Ishikawa (cell line): ENCODE measurements around the gene CHST5.

Experiments used
- CEBPB ChIP-seq: IDR thresholded peaks from 2 replicates; pipeline ENCODE4 v1.6.1; 2012
- CREB1 ChIP-seq: IDR thresholded peaks from 2 replicates; pipeline ENCODE4 v1.6.1; 2012; ENCODE audit warnings: low read depth
- EGR1 ChIP-seq: IDR thresholded peaks from 2 replicates; pipeline ENCODE4 v1.6.1; 2012
- EP300 ChIP-seq: IDR thresholded peaks from 2 replicates; pipeline ENCODE4 v1.6.1; 2012; ENCODE audit warnings: borderline replicate concordance
- RAD21 ChIP-seq: IDR thresholded peaks from 2 replicates; pipeline ENCODE4 v1.6.1; 2012; ENCODE audit warnings: low read depth
- REST ChIP-seq: IDR thresholded peaks from 2 replicates; pipeline ENCODE4 v1.6.1; 2012; ENCODE audit warnings: low read depth, mild to moderate bottlenecking
- TAF1 ChIP-seq: IDR thresholded peaks from 2 replicates; pipeline ENCODE4 v1.6.1; 2012; ENCODE audit warnings: low read depth, mild to moderate bottlenecking
- TEAD4 ChIP-seq: IDR thresholded peaks from 2 replicates; pipeline ENCODE4 v1.6.1; 2012
- ZBTB7A ChIP-seq: IDR thresholded peaks from 2 replicates; pipeline ENCODE4 v1.6.1; 2012; ENCODE audit warnings: low read depth

- TF ChIP-seq TAF1 (no peak), EGR1 (no peak), TEAD4 (no peak), EP300 (no peak), RAD21 (no peak), CREB1 (no peak), REST (no peak), CEBPB (no peak), ZBTB7A (no peak)
Observed at GRCh38 chr16:75502916-75503605, 32.8 kb downstream of the CHST5 start.
